ENCODE results near the gene COL20A1.

DNA sequence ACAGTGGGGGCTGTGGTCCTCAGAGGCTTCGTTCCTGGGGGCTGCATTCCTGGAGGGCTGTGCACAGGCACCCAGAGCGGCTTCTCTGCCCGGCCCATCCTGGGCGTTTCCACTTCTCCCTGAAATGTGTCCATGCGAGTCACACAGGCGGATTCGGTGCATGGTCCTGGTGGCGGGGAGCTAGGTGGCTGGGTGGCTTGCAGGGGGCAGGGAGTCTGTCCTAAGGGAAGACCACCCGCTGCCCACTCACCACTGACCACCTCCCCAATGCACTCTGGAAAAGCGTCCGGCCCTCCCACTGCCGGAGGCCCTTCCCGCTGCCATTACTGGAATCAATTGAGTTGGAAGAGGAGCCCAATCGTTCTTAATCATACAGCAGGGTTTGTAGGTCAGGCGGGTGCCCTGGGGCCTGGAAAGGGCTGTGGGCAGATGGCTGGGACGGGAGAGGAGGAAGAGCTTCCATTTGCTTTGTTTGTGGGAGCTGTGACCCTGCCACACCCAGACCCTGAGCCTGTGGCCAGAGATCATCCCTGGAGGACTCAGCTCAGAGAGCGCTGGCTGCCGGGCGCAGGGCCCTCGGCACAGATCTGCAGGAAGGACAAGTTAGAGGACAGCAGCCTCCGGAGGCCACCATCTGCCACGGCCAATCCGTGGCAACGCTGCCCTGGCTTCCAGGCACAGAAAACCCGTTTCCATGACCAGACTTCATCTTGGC lies 61.8 kb downstream of the COL20A1 start:
- TF ChIP-seq EZH2phosphoT487 (IDR thresholded peaks at IDR 0.05; ENCODE audit: insufficient read depth, low read depth) (no peak), EZH2 (IDR thresholded peaks at IDR 0.05; ENCODE audit: insufficient read depth, poor library complexity, severe bottlenecking) (no peak)
